Mammary epithelial cell (primary cell): ENCODE results near the gene ERICH4.

Source experiments
- CTCF ChIP-seq, 2 donors: IDR thresholded peaks in 1 of 2; conservative IDR thresholded peaks in 1 of 2; 2 replicates each; pipeline ENCODE4 v1.5.1; 2011 to 2012; ENCODE audit warnings: inconsistent platforms in 2 of 2, low read length in 2 of 2, mild to moderate bottlenecking in 2 of 2, control low read depth in 1 of 2, low read depth in 1 of 2; ENCODE audit not compliant: insufficient read depth in 1 of 2; ENCODE audit errors: extremely low read depth in 1 of 2
- EZH2 ChIP-seq: IDR thresholded peaks from 2 replicates; pipeline ENCODE4 v1.6.1; 2012; ENCODE audit warnings: low read length, inconsistent platforms, borderline replicate concordance

- peak in 1 of 2 donors; percentile 26 for TF ChIP-seq CTCF (conservative IDR thresholded peaks at IDR 0.05 in 1 of 2, IDR thresholded peaks at IDR 0.05 in 1 of 2; ENCODE audit: extremely low read depth in 1 of 2, insufficient read depth in 1 of 2, low read depth in 1 of 2, low read length in 2 of 2)
- no peak for TF ChIP-seq EZH2
Measured at GRCh38 chr19:41427647-41428480, 15.1 kb upstream of the ERICH4 start.
